HG02885 (cell line): Measurements from ENCODE around the gene CBFA2T2.
"Not testable (repeated sequence)": the region's sequence is repeated elsewhere in the genome, so short reads cannot be mapped to it uniquely, and the experiment has no call there.

Experiments
- ATAC-seq: cut with Tn5 transposase; IDR thresholded peaks from one replicate; pipeline ENCODE4 v1.9.1; 2021; ENCODE audit warnings: mild to moderate bottlenecking; ENCODE audit not compliant: unreplicated experiment, poor library complexity

CBFA2T2 gene

DNA sequence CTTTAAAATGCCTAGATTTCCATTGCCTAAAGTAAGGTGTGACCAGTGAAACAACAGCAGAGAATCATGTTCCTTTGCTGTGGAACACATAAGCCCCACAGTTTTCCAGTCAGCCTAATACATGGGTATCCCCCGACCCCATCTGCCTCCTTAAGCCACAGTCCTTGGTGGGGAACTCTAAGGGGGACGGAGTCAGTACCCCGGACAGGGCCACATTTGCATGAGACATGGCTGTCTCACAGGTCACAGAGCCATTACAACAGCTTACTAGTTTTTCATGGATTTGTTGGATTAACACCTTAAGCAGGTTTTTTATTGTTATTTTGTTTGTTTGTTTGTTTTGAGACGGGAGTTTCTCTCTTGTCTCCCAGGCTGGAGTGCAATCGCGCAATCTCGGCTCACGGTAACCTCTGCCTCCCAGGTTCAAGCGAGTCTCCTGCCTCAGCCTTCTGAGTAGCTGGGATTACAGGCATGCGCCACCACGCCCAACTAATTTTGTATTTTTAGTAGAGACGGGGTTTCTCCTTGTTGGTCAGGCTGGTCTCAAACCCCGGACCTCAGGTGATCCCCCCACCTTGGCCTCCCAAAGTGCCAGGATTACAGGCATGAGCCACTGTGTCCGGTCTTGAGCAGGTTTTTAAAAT is 157.2 kb downstream of the CBFA2T2 start:
- ATAC-seq = not testable (repeated sequence)

DNA sequence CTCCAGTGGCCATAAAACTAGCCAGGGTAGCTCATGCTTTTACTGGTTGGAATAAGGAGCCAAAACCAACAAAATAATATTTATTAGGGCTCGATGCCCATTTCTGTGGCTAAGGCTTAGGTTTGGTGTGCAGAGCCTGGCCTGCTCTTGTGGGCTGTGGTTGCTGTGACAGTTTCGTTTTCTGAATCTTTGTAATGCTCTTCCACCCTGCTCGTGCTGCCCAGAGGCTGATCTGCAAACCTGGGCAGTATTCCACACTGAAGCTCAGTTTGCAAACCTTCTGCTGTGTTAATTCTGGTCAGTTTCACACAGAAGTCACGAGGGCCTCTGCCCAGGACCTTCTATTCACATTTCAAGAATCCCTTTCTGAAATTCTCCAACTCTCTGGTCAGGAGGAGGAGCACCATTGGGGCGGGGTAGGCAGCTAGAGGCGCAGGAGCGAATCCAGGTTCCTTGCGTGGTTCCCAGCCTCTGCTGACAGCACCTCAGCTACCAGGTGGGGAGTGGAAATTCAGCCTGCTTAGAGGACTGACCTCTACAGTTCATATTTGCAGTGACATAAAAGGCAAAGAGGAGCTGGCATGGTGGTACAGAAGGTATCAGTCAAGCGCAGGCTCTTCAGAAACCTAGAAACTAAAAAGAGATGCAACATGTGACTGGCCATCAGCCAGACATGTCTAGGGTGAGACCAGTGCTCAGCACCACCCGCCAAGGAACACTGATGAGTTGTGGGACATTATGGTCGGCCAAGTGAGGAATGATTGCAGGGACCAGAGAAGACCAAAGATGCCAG is 157.9 kb downstream of the CBFA2T2 start:
- peak; percentile 52 for ATAC-seq

DNA sequence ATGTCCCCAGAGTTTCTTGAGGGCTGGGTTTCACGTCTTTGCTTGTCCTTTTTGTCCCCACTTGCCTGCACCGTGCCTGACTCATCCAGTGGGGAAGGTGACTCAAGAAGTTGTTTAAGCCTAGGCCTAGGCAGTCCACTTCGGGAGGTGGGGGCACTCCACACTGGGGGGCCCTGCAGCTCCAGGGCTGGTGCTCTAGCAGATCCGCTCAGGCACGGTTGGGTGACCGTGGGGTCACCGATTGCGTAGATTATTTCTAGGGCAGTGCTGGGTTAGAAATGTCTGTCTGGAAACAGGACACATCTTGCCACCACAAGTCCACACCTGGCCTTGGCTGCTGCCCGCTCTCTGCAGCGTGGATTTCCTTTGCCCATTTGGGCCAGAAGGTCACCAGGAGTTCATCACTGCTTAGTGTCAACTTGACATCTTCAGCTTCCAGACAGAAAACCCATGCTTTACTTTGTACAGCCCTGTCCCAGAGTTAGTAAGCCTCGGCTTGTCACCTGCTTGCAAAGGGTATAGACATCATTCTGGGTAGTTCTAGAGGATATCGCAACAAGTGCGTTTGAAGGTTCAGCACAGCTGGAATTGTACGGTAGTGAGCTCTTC is 158.6 kb downstream of the CBFA2T2 start:
- no peak for ATAC-seq

DNA sequence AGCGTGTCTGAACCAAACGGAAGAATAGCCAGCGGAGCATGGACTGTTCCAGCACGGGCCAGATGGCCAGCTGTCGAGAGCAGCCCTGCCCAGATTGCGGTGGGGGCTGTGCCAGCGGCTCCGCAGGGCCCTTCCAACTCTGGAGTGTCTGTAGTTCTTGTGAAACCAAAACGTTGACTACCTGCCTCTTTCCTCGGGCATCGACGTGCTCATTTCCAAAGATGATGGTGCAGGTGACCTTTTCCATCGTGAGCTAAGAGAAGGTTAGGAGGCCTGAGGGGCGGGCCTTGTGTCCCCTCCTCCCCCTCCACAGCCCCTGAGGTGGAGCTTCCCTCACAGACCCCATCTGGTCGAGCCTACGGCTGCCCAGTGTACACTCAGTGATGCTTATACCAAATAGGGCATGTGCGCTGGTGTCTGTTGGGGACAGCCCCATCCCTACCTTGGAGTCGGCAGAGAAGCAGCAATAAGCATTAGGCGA is 159.3 kb downstream of the CBFA2T2 start:
- no peak for ATAC-seq

DNA sequence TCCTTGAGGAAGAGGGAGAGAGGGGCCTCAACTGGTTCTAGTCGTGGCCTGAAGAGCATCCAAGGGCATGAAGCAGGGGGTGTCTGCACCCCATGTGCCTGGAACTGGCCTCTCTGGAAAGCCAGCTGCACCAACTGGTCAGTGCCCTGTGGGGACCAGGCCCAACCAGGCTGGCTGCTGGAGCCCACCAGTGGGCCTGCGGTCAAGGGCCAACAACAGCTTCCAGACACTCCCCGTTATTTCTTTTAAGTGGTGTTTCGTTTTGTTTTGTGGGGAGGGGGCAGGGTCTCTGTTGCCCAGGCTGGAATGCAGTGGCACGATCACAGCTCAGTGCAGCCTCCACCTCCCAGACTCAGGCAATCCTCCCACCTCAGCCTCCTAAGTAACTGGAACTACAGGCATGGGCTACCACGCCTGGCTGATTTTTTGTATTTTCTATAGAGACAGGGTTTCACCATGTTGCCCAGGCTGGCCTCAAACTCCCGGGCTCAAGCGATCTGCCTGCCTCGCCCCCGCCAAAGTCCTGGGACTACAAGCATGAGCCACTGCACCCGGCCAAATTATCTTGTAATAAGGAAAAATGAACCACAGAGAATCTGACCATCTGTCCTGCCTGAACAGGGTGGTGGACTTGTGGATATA is 160.3 kb downstream of the CBFA2T2 start:
- no peak for ATAC-seq

DNA sequence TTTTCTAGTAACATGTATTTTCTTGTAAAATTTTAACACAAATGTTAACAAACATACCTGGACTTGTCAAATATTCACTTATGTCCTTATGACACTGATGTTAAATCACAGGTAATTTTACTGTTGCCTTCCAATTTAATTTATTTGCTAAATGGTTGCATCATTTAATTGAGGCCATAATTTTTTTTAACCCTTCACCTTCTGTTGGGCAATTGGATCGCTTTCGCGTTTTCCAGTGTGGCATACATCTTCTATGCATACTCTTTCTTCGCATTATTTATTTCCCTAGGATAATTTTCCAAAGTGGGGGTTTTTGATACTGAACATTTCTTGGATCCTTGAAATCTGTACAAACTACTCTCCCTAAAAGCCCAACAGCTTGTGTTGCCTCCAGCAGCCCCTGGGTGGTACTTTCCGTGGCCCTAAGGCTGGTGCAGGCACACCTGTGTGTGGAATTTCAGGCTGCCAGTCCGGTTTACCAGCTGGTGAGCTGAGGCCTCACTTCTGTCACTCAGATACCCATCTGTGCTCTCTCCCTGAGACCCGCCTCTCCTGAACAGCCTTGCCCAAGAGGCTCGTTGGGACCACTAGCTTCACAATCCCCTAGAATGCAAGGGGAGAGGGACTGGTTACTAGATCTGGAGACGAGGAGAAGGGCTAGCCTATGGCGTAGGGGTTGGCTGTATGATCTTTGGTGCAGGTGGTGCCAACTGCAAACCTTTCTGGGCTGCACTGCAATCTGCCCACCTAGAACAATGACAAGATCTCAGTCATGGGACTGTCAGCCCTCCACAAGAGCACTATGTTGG is 161.1 kb downstream of the CBFA2T2 start:
- no peak for ATAC-seq

DNA sequence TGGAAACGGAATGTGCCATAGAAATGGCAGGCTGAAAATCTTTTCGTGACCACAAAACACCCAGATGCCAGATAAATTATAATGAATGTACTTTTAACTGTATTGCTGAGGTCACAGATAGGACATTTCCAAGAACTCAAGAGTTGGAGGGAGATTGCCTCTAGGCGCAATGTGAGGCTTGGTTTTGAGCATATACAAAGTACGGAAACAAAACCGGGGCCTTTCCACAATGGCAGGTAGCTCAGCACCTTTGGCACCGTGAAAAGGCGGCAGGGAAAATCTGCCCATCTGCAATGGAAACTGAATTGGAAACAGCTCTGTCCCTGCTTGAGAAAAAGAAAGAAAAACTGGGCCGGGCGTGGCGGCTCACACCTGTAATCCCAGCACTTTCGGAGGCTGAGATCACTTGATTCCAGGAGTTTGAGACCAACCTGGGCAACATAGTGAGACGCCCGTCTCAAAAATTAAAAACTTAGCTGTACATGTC is 161.7 kb downstream of the CBFA2T2 start:
- no peak for ATAC-seq

DNA sequence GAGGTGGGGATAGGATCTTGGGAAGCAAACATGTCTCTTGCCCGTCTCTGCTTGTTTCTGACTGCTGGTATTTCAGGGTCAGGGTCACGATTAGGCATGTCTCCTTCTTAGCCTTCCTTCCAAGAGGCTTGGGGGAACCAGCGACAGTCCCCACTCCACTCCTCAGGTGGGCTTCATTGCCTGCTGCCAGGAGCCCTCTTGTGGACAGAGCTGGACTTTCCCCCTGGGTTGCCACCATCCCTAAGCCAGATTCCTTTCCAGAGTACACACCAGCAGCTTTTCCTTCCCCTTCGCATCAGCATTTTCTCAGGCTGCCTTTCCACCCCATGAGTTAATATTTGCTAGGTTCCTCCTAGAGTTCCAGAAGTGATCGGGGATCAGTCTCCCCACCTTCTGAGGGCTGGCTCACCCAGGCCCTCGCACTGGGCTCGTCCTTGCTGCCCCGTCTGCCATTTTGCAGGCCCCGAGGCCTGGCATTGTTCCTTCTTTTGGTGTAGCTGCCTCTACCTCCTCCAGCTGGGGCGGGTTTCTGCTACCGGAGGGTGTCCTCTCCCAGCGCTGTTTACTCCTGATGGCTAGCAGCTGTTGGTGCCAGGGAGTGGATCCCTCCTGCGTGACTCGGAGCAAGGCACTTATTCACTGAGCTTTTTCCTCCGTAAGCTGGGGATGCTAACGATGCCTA is 163.5 kb downstream of the CBFA2T2 start:
- no peak for ATAC-seq

DNA sequence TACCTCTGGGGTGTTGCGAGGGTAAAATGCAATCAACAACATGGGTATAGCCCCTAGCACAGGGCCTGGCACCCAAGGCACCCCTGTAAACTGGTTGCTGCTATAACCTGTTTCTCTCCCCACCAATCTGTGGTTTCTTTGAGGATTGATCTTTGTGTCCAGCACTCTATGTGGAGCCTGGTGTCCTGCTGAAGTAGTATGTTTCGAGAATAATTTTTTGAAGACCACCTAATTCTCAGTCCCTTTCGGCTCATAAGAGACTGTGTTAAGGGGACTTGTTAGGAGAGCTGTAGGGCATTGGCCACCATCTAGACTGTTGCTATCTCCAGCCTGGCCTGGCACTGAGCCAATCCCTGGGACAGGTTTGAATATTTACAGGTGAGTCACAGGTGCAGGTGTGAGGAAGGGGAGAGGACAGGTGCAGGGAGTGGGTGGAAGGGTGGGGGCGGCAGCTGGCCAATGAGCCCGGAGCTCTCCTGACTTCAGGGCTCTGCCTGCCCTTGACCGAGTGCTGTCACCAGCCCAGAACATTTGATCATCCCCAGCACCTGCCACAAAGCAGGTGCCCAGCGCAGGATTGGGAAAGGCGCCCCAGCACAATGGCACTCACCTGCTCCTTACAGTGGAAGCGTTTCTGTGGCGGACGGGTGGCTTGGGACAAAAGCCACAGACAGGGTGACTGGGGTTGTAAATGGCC is 164.2 kb downstream of the CBFA2T2 start:
- ATAC-seq = no peak

DNA sequence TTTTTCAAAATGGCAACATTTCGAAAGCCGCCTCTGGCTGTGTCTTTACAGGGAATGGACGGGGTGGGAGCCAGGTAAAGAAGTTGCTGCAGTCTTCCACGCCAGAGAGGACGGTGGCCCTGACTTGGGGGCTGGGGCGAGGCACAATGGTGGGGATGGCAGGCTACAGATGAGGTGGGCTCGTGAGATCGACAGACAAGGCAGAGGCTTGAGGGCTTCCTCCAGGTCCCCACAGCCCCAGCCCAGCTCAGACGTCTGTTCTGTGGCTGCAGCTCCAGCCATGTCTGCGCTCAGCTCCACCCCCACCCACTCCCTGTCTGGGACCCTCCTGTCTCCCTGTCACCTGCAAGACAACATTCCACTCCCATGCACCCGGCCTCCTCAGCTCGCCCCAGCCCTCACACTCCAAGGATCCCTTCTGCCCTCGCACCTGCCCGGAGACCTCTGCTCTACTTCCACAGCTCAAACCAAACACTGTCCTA is 164.8 kb downstream of the CBFA2T2 start:
- no peak for ATAC-seq

DNA sequence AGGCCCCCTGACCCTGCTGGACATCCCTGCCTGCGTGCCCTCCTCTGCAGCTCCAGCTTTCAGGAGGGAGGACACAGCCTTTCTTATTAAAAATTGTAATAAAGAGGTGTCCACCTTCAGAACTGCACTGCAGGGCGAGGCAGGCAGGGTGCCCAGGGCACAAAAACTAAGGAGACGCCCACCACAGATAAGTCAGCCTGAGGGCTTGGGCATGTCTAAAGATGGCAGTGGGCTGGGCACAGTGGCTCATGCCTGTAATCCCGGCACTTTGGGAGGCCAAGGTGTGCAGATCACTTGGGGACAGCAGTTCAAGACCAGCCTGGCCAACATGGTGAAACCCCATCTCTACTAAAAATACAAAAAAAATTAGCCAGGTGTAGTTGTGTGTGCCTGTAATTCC is 165.3 kb downstream of the CBFA2T2 start:
- ATAC-seq = no peak

DNA sequence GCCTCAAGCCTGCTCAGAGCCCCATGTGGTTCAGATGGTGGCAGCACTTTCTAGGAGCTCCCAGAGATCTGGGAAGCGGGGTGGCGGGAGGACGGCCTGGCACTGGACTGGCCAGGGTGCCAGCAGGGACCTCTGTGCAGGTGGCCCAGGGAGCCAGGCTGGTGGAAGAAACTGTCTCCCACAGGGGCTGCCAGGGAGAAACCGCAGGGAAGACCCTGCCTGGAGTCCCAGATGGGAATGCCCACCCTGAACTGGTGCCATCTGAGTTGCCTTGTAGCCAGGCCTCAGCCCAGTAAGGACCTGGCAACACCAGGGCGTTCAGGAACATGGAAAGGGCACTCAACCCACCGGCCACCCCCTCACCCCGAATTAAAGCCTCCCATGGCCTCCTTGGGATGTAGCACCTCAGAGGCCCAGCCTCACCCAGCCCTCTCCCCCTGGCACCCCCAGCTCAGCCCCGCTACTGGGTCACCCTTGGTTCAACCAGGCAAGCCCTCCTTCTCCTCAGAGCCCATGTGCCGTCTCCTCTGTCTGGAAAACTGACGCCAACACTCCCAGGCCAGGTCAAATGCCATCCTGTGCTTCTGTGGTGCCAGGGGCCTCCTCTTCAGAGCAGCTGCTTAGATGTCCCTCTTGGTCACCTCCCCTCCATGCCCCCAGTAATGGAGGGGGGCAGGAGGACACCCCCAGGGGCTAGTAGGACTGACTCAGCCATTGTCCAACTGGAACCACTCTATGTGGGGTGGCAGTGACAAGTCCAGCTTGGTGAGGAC is 166.3 kb downstream of the CBFA2T2 start:
- no peak for ATAC-seq

DNA sequence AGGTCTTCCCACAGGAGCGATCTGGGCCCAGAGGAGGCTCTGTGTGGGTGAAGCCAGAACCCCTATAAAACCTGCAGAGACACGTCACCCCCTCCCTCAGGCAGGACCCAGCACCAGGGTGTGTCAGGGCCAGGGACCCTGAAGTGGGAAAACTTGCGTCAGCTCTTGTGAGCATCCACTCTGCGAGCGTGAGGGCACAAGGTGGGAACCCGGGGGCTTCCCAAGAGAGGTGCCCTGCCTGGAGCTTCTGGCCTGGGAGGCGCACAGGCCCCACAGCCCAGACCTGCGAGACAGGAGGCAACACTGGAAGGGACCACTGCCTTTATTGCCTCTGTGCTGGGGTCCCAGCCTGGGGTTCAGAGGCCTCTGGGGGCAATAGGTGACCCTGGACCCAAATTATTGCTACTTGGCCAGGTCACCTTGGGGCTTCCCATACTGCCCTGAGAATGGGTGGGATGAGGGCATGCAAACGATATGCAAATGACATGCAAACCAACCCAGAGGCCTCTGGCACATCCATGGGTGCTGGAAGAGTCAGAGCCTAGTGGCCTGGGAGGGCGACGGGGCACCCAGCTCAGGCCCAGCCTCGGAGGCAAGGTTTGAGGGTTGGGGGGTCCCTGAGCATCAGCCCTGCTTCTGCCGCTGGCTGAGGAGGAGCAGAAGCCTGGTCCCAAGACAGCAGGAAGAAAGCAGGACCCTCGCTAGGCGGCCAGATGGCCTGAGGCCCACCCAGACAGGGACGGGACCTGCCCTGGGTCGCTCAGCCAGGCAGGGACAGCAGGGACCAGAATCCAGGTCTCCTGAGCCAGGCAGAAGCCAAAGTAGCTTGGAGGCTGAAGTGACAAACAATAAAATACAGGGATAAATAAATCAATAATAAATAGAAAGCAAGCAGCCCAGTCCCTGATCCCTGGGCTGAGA is 167.1 kb downstream of the CBFA2T2 start:
- no peak for ATAC-seq

DNA sequence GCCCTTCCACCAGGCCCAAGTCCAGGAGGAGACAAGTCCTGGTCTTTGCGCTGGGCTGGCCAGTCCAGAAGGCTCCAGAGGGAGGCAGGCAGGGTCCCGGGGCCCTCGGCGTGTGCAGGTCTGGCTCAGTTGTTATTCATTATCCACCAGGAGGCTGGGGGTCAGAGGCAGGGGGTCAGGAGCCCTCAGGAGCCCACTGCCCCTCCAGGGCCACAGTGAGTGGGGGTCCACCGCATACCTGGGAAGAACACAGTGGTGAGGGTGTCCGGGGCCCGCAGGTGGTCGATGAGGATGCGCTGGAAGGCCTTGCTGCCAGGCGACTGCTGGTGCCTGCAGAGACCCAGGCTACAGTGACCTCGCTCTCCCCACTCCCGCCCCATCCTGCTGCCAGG is 167.8 kb downstream of the CBFA2T2 start:
- no peak for ATAC-seq

DNA sequence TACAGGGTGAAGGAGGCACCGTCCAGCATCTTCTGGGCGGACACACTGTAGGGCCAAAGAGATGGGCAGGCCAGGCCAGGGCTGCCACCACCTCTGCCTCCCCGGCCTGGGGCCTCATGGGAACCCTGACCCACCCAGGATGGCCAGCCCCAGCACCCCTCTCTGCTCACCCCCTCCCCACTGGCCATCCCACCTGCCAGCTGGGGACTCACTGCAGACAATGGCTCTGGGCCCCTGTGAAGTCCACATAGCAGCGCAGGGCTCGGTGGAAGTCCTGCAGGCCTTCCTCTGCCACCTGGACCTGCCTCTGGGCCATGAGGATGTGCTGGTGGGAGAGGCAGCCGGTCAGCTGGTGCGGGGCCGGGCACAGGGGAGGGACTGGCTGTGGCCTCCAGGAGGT is 168.6 kb downstream of the CBFA2T2 start:
- ATAC-seq = no peak

DNA sequence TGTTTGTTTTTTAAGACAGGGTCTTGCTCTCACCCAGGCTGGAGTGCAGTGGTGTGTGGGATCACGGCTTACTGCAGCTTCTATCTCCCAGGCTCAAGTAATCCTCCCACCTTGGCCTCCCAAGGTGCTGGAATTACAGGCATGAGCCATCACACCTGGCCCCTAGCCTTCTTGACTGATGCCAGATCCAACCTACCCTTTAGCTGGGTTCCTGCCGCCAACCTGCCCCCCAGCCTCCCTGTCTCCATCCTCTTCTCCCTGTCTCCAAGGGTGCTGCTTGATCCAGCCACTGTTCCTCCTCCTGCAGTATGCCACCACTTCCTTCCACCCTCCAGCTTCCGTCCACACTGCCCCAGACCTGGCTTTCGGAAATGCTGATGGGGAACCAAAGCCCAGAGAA is 169.0 kb downstream of the CBFA2T2 start:
- no peak for ATAC-seq
